Neural crest cell (in vitro differentiated cells): ENCODE results near the gene SRSF9. TPM values are rescaled to one million over a fixed set of nuclear protein-coding genes. Genes with fewer than 3 reads are reported as not detected.

Experiments
- DNase-seq: peaks from one replicate; pipeline ENCODE4 v3.0.0; 2021; ENCODE audit warnings: low read depth, mixed read lengths, low spot score
- H3K27ac Mint-ChIP-seq: one replicate; pipeline ENCODE4 v1.8.0; 2021; ENCODE audit warnings: mild to moderate bottlenecking, mixed read lengths; ENCODE audit not compliant: unreplicated experiment
- H3K27me3 Mint-ChIP-seq: 2 replicates; pipeline ENCODE4 v1.8.0; 2021; ENCODE audit warnings: low read depth, mild to moderate bottlenecking, mixed read lengths
- H3K36me3 Mint-ChIP-seq: 2 replicates; pipeline ENCODE4 v1.8.0; 2021; ENCODE audit warnings: low read depth, mild to moderate bottlenecking, mixed read lengths
- H3K4me1 Mint-ChIP-seq: 2 replicates; pipeline ENCODE4 v1.8.0; 2021; ENCODE audit warnings: mixed read lengths
- H3K4me3 Mint-ChIP-seq: one replicate; pipeline ENCODE4 v1.8.0; 2021; ENCODE audit warnings: mild to moderate bottlenecking, mixed read lengths
- H3K9me3 Mint-ChIP-seq: 2 replicates; pipeline ENCODE4 v1.8.0; 2021; ENCODE audit warnings: mixed read lengths
- total RNA-seq: library from RNA; stranded (reverse); gene quantifications from 2 replicates; pipeline ENCODE4 v1.2.1, GENCODE V29; 2021
- TF ChIP-seq, protein P1 (sequence below): fragments of 200-600 bp; sonication (generic); conservative IDR thresholded peaks from 2 replicates; pipeline ENCODE4 v1.5.0; 2021; ENCODE audit warnings: antibody characterized with exemption, mild to moderate bottlenecking

Gene SRSF9
- total RNA-seq, 1 donor from 2014 or later: 361 TPM

DNA sequence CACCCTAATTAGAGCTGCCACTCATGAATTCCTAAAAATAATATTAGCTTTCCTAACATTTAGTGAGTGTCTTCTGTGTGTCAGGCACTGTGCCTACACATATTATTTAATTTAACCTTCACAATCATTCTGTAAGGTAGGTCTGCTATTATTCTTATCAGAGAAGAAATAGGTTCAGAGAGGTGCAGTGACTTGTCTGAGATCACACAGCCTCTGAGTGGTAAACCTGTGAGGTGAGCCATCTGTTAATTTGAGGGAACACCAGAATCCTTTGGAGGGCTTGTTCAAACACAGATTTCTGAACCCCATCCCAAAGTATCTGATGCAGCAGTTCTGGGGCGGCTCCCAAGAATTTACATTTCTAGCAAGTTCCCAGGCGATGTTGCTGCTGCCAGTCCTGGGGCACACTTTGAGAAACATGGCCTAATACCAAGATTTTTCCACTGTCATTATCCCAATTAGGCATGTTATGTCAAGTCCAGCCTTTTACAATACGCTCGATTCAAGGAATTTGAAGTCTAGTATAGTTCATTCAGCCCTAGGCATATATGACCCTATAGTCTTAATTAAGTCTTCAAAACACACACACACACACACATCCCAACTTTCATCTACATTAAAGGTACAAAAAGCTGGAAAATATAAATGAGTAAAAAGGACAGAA is 51.5 kb downstream of the SRSF9 start:
- H3K36me3 Mint-ChIP-seq: no peaks in the 10 kb centered on the region
- H3K27ac Mint-ChIP-seq: no peak overlapping the region
- H3K4me3 Mint-ChIP-seq: no peak overlapping the region
- no peaks in the 10 kb centered on the region for H3K27me3 Mint-ChIP-seq
- TF ChIP-seq, protein P1, sequence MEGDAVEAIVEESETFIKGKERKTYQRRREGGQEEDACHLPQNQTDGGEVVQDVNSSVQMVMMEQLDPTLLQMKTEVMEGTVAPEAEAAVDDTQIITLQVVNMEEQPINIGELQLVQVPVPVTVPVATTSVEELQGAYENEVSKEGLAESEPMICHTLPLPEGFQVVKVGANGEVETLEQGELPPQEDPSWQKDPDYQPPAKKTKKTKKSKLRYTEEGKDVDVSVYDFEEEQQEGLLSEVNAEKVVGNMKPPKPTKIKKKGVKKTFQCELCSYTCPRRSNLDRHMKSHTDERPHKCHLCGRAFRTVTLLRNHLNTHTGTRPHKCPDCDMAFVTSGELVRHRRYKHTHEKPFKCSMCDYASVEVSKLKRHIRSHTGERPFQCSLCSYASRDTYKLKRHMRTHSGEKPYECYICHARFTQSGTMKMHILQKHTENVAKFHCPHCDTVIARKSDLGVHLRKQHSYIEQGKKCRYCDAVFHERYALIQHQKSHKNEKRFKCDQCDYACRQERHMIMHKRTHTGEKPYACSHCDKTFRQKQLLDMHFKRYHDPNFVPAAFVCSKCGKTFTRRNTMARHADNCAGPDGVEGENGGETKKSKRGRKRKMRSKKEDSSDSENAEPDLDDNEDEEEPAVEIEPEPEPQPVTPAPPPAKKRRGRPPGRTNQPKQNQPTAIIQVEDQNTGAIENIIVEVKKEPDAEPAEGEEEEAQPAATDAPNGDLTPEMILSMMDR: no peak
- peaks cover 21% of the 10 kb centered on the region for H3K4me1 Mint-ChIP-seq
- no peak for DNase-seq
- H3K9me3 Mint-ChIP-seq: no peaks in the 10 kb centered on the region

- TF ChIP-seq, protein P1: no peak
- peaks cover 25% of the 10 kb centered on the region for H3K4me1 Mint-ChIP-seq
- H3K27ac Mint-ChIP-seq: no peak overlapping the region
- H3K36me3 Mint-ChIP-seq: no peaks in the 10 kb centered on the region
- no peak overlapping the region for H3K4me3 Mint-ChIP-seq
- no peaks in the 10 kb centered on the region for H3K27me3 Mint-ChIP-seq
- no peaks in the 10 kb centered on the region for H3K9me3 Mint-ChIP-seq
- no peak for DNase-seq
Observed at GRCh38 chr12:120416490-120417216, 52.9 kb downstream of the SRSF9 start.

DNA sequence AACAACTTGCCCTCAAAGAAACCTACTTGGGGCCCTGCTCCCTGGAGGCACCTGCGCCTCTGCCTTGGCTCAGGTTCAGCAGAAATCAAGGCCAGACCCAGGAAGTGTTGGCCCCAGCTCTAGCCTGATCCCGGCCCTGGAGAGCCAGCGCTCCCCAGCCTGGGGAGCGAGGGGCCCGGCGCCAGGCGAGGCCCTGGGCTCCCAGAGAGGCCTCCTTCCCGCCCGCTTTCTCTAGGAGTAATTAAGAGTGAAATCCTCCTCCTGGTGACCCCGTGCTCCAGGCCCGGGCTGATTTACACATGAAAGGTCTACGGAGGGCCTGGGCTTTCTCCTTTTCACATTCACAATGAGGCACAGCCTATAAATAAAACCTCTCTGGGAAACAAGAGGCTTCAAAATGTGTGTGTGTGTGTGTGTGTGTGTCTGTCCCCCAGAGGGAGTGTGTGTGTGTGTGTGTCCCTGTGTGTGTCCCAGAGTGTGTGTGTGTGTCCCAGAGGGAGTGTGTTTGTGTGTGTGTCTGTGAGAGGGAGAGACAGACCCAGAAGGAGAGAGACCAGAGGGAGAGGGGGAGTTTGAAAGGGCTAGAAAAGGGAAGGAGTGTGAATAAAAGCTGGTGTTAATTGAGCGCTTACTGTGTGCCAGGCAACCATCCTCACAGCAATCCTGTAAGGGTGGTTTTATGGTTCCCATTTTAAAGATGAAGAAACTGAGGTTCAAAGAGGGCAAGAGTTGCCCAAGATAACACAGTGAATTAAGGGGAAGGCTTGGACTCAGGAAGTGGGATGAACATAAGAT is 55.5 kb downstream of the SRSF9 start:
- peak overlapping the region; percentile 69 for H3K27ac Mint-ChIP-seq

DNA sequence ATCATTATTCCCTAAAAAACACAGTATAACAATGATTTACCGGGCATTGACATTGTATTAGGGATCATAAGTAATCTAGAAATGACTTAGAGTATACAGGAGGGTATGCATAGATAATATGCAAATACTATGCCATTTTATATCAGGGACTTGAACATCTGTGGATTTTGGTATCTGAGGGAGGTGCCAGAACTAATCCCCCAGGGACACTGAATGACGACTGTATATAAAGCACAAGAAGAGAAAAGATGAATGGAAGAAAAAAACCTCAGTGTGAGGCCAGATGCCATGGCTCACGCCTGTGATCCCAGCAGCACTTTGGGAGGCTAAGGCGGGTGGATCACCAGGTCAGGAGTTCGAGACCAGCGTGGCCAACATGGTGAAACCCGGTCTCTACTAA is 57.1 kb downstream of the SRSF9 start:
- TF ChIP-seq, protein P1: no peak
- no peak overlapping the region for H3K27ac Mint-ChIP-seq
- no peak overlapping the region for H3K4me3 Mint-ChIP-seq
- no peaks in the 10 kb centered on the region for H3K27me3 Mint-ChIP-seq
- H3K4me1 Mint-ChIP-seq: peaks cover 22% of the 10 kb centered on the region
- no peaks in the 10 kb centered on the region for H3K9me3 Mint-ChIP-seq
- H3K36me3 Mint-ChIP-seq: no peaks in the 10 kb centered on the region
- DNase-seq: no peak

More for the DNA sequence above, 55.5 kb downstream of the SRSF9 start:
- DNase-seq: peak; percentile 54
- peak overlapping the region; percentile 45 for H3K4me3 Mint-ChIP-seq
- TF ChIP-seq, protein P1: no peak
- H3K9me3 Mint-ChIP-seq: no peaks in the 10 kb centered on the region
- peaks cover 22% of the 10 kb centered on the region for H3K4me1 Mint-ChIP-seq
- no peaks in the 10 kb centered on the region for H3K27me3 Mint-ChIP-seq
- H3K36me3 Mint-ChIP-seq: no peaks in the 10 kb centered on the region

Other genes with a start within 250 kb of the SRSF9 start
- 54.5 and 61.5 TPM in 2 replicates for gene PXN, start 204.0 kb downstream of the SRSF9 start, total RNA-seq
- gene RNU4-2, start 177.8 kb downstream of the SRSF9 start, total RNA-seq: 5,010 and 5,494 TPM in 2 replicates
- gene RNU4-1, start 176.5 kb downstream of the SRSF9 start, total RNA-seq: 4,497 and 4,941 TPM in 2 replicates
- 1.7 TPM in 2 replicates for gene SIRT4, start 167.4 kb downstream of the SRSF9 start, total RNA-seq
- not detected in 2 replicates for gene PLA2G1B, start 142.0 kb downstream of the SRSF9 start, total RNA-seq
- 224 and 229 TPM in 2 replicates for gene MSI1, start 100.6 kb downstream of the SRSF9 start, total RNA-seq
- 315 and 320 TPM in 2 replicates for gene COX6A1, start 31.6 kb downstream of the SRSF9 start, total RNA-seq
- gene TRIAP1, start 23.4 kb downstream of the SRSF9 start, total RNA-seq: 38.0 and 38.1 TPM in 2 replicates
- 32.0 and 33.8 TPM in 2 replicates for gene GATC, start 23.3 kb downstream of the SRSF9 start, total RNA-seq
- gene DYNLL1, start 26.4 kb upstream of the SRSF9 start, total RNA-seq: 375 and 382 TPM in 2 replicates
- gene COQ5, start 59.4 kb upstream of the SRSF9 start, total RNA-seq: 38.5 and 39.0 TPM in 2 replicates
- gene RNF10, start 64.6 kb upstream of the SRSF9 start, total RNA-seq: 134 and 149 TPM in 2 replicates
- 49.7 and 55.8 TPM in 2 replicates for gene POP5, start 111.7 kb upstream of the SRSF9 start, total RNA-seq
- gene CABP1, start 170.9 kb upstream of the SRSF9 start, total RNA-seq: 1.1 and 1.2 TPM in 2 replicates
- 165 and 167 TPM in 2 replicates for gene MLEC, start 217.4 kb upstream of the SRSF9 start, total RNA-seq
- 79.7 and 80.0 TPM in 2 replicates for gene UNC119B, start 240.7 kb upstream of the SRSF9 start, total RNA-seq